Activated CD4-positive, alpha-beta T cell treated with anti-CD3 and anti-CD28 coated beads for 4 hours (primary cell): ENCODE measurements around the gene PGM1.

ENCODE experiments used
- DNase-seq, 2 donors: peaks; one replicate each; pipeline ENCODE4 v3.0.0-alpha.2; 2020

The PGM1 gene

DNA sequence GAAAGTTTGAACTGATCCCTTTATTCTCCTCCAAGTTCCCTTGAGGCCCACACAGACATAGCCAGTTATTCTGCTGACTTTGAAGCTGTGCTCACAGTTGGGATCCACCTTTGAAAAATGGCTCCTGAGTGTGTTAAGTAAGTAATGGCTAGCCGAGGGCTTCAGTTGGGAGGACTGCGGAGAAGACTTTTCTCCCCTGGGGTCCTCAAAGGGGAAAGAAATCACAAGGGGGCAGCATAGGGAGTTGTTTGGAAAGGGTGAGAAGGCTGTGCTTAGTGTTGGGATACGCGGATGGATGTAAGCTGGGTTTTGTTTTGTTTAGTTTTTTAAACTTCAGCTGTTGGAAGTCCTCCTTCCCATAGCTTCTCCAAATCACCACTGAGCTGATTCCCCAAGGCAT lies 8.3 kb downstream of the PGM1 start:
- DNase-seq = no peak

DNA sequence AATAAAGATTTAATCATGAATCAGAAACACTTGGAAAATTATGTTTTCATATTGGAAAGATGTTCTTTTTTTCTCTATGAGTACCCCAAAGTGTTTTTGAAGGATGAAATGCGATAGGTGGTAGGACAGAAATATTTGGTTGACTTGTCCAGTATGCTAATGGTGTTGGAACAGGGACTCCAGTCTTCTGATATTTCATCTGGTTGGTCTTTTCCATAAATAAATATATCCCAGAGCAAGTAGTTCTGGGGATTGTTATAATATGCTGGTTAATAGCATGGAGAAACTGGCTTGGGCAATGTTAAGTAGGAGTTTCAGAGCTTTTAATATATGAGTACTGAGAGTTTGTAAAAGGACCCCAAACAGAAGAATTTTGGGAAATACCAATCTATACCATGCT lies 8.7 kb downstream of the PGM1 start:
- no peak for DNase-seq

DNA sequence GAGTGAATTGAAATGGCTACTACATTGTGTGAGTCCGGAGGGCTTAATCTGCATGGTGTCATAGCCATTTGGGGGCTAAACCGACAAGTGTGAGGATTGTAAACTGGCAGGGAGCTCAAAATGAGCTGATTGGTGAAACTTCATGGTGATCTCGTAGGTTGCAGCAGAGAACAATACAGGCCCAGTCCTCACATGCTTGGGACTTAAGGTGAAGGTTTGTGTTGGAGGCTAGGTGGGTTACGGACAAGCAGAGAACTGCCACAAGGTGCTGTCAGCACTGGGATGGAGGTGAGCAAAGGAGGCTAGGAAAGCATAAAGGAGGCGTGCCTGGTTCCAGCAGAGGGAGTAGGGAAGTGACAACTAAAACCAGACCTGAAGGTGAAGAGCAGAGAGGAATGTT lies 9.4 kb downstream of the PGM1 start:
- DNase-seq = no peak

DNA sequence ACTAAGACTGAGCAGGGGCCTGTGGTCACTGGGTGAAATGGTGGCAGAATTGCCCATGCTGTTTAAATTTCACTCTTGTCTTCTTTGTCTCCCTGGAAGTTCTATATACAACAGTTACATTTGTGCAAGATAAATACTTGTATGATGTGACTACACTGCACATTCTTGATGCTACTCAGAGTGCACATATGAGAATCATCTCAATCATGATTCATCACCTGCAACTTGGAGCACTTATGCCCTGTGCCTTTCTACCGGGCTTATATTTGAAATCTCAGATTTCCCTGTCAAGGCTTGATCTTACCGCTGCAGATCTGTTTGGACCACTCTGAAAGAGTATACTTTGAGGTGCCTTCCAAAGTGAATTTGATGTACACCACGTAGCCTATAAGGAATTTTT lies 10.6 kb downstream of the PGM1 start:
- no peak for DNase-seq

DNA sequence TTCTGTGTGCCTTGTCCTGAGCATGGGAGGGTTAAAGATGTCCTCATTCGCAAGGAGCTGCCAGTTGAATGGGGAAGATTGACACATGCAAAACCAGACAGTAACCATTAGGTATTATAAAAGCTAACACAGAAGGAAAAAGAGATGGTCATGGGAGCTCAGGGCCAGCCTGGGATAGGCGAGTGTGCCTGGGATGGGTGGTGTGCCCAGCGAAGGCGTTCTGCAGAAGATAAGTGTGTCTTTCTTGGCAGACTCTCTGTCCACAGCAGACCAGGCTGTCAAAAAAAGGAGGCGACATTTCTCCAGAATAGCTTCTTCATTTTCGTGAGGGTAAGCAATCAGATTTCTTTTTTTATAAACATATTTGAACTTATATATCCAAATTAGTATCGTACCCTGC lies 14.1 kb downstream of the PGM1 start:
- no peak for DNase-seq

DNA sequence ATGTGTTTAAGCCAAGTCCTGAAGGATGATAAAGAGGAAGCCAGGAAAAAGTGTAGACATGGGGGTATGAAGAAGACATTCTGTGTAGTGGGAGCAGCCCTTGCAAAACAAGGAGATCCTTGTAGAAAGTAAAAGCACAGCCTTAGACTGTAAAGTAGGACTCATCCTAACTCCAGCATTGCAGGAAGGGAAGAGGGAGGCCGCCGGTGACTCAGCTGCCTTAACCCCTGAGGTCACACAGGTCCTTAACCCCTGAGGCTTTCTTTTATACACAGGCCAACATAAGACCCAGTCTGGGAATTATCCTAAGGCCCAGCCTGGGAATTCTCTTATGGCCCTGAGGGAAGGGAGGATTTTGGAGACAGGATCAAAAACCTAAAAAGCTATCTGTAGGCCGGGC lies 18.0 kb downstream of the PGM1 start:
- no peak for DNase-seq

DNA sequence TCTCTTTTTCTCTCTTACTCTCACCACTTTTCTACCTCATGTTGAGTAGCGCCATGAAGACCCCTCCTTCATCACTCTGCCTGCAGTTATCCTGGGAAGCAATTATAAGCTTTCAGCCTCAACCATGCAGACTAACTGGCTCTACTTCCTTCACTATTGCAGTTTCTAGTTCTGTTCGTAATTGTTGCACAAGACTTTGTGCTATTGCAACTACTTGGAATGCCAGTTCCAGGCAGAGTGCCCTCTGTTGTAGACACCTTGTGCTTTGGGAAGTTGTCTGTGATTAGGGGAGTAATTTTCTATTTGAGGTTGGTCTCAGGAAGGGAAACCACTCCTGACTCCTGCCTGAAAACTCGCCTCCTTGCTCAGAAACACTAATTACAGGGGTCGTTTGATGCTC lies 19.4 kb downstream of the PGM1 start:
- DNase-seq = no peak

DNA sequence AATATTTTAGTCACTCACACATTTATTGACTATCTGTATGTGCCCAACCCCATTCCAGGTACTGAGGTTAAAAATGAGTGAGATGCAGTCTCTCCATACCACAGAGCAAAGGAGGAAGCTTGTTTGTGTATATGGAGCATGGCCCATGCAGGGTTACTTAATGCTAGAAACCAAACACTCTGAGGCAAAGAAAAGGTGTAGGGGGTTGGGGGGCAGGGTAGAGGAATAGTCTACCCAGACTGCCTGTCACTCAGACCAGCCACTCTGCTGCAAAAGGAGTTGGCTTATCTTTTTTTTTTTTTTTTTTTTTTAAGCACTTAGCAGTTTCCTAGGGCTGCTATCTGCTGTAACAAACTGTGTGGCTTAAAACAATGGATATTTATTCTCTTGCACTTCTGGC lies 19.8 kb downstream of the PGM1 start:
- no peak for DNase-seq

DNA sequence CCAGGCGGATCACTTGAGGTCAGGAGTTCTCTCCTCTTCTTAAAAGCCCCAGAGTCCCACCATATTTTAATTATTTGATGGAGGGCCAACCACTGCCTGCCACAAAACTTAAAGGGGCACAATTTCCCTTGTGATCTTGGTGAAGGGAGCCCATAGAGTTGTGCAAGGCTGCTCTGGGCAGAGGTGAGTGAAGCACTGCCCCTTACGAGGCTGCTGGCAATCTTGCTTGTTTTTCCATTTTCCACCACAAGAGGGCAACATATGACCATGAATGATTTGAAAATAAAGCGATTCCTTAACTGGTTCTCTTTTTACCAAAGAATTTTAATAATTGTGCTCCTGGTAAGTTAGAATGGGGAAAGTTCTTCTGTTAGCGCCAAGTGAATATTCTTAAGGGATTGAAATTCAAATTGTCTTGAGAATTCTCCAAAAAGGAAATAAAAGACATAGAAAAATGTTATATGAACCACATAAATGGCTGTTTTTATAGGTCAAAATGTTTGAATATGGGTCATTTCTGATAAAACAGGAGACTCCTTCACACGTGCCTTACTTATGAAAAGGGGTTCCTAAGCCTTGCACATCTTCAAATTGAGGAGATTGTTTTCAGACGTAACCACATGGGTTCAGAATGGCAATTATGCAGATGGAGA lies 22.7 kb downstream of the PGM1 start:
- DNase-seq = peak; percentile 37 to 76

DNA sequence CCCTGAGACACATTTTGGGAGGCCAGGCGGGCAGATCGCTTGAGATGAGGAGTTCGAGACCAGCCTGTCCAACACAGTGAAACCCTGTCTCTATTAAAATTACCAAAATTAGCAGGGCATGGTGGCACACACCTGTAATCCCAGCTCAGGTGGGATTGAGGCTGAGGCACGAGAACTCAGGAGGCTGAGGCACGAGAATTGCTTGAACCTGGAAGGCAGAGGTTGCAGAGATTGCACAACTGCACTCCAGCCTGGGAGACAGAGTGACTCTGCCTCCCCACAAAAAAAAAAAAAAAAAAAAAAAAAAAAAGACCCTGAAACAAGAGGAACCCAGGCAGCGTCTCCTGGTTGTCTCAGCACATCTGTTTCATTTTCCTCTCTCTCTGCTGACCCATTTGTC lies 24.2 kb downstream of the PGM1 start:
- DNase-seq = no peak

DNA sequence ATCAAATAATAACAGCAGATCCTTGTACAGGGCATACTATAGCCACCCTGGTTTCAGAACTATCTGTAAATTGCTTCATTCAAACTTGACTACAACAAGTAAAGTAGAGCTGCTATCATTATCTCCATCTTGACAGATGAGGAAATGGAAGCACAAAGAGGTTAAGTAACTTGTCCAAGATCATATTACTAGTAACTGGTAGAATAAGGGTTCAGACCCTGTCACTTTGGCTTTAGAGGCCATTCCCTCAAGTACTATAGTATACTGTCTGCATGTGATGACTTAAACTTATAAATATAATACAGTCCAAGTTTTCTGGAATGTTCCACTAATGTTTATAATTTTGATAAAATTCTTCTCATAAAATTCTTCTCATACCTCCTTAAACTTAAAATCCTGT lies 24.8 kb downstream of the PGM1 start:
- no peak for DNase-seq

DNA sequence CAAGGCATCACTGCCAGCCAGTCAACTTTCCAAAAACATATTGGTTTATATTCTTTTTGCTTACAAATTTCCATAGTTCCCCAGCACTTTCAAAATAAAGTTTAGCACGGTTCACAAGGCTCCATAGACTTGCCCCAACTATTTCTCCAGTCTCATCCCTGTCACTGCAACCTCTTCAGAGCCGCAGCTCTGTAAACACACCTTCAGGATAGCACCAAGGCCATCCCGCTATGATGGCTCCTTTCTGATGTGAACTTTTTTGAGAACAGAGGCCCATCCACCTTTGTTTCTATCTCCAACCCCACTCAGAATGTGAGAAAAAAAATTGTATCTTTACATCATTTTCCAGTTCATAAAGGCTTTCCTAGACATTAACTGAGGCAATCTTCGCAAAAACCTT lies 26.3 kb downstream of the PGM1 start:
- DNase-seq = no peak

DNA sequence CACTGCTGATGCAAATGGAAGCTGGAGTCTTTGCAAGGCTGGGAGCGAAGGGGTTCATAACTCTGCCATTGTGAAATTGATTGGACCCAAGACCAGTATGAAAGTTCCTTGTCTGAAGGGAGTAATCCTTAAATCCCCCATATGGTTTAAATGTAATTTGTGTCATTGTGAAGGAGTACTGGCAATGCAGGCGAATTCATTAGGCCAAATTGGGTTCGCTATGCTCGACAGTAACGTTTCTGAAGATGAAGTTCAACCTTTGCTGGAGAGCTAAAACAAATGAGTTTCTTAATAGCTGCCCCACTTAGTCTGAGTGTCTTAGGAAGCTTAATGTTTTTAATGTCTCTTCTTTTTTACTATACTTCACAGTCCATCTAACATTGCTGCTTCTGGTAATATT lies 27.5 kb downstream of the PGM1 start:
- no peak for DNase-seq

DNA sequence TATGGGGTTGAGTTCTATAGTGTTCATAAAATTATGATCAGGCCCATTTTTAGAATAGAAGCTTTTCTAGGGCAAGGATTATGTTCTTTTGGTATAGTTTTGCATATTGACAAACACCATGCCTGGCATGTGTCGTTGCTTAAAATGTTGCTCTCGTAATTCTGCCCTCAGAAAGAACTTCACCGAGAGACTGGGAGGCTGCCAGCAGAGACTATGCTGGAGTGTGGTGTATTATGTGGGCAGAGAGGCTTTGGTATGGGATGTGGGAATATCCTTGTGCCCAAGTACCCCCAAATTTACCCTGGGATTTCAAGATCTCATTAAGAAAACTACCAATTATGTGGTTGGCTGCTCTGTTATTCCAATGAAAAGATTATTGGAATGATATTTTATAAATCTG lies 27.9 kb downstream of the PGM1 start:
- DNase-seq = no peak

DNA sequence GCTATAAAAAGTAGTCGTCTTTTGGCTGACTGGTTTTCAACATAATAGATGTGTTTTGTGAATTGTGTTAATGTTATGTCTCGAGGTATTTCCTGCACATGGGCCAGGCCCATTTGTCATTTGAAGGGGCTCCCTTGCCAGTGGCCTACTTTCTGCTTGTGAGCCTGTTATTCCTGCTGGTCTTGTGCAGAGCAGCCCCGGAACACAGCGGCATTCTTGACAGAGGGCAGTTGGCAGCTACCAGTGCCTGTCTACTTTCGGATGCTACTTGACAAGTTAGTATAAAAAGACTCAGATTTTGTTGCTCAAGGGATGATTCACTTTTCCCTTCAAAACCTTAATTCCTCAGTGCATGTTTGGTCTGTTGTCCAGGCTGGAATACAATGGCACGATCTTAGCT lies 28.5 kb downstream of the PGM1 start:
- no peak for DNase-seq

DNA sequence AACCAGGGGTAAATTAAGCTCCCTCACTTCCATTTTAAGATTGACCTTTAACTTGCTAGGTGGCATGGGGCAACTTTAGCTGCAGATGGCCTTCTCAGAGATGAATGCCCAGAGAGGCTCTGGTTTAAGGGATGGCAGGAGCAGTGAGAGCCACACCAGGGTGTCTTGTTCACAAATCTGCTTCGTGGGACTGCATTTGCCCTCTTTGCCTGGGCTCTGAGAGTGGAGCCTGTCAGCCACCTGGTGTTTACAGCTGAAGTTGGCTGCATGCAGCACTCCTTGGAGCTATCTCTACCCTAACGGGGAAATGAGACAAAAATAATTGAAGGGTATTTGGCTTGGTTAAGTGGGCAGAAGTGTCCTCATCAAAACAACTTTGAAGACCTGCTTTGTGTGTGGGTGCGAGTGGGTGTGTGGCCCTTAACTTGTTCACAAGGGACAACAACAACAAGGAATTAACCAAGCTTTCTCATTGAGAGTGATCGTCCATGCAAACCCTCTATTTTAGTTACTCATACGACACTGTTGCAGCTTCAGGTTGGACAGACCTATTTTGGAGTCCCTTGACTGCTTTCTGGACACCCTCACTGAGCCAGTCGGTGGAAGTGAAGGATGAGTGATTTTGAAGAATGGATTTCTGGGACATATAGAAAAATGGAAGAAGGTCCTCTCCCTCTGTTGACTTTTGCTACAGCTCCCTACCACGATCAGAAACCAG lies 29.8 kb downstream of the PGM1 start:
- DNase-seq = no peak

DNA sequence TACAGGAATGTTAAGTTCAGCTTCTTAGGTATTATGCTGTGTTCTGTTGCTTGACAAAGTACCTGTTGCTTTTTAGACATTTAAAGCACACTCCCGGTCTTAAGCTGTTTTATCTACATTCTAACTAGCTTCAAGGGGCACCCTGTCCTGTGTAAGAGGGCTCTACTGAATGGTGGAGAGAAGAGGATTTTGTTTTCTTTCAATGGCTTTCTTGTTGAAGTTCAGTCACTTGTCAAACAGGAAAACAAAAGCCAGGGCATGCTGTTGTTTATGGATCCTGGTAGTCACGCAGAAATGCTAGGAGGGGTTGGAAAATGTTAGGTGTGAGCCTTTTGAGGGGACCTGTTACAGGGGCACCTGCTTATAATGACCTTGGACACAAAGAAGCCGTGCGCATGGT lies 30.7 kb downstream of the PGM1 start:
- DNase-seq = no peak

DNA sequence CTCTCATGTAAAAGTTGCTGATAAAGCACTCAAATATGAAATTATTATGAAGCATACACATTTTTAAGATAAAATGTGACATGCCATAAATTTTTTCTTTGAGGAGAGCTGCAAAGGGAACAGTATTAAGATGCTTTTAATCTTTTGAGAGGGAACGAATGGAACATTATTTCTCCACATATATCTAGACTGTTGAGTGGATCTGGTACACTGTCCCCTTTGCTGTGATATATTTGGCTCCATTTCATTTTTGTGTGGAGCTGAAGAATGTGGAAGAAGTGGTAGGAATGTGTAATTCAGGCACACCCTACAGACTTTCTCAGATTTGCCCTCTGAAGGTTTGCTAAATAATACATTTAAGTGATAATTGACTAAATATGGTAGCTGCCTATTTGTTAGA lies 31.7 kb downstream of the PGM1 start:
- no peak for DNase-seq

DNA sequence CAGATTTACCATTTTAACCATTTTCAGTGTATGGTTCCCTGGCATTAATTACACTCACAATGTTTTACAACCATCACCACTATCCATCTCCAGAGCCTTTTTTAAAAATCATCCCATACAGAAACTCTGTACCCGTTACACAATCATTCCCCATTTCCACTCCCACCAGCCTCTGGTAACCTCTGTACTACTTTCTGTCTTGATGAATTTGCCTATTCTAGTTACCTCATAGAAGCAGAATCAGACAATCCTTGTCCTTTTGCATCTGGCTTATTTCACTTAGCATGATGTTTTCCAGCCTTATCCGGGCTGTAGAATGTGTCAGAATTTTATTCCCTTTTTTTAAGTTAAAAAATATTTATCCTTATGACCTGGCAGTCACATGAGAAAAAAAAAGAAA lies 33.0 kb downstream of the PGM1 start:
- DNase-seq = no peak

DNA sequence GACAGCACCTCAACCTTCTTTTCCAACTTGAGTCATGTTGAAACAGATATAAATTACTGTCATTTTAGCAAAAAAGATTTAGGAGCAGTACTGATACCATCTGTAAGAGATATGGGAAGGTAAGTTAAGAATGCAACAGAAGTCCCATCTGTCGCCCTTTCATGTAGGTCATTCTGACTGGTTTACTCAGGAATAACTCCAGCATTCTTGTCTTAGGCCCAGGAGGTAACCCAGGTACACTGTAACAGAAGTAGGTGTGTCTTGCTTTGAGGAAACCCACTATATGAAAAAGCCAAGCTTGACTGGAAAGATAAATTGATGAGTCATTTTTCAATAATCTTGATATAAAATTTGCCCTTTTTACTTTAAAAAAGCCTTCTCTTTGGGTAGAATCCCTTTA lies 35.4 kb downstream of the PGM1 start:
- DNase-seq = no peak

DNA sequence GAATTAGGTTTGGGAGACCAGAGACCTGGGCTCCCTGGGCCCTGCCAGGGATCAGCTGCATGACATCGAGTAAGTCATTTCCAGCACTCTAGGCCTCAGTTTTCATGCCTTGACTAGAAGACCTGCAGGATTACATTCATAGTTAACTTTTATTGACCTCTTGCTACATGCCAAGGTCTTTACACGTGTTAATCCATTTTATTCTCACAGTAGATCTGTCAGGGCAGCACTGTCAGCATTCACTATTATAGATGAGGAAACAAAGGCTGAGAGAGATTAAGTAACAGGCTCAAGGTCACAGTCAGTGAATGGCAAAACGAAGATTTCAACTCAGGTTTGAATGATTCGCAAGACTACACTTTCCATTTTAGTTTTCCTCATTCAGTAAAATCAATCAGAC lies 37.0 kb downstream of the PGM1 start:
- no peak for DNase-seq

DNA sequence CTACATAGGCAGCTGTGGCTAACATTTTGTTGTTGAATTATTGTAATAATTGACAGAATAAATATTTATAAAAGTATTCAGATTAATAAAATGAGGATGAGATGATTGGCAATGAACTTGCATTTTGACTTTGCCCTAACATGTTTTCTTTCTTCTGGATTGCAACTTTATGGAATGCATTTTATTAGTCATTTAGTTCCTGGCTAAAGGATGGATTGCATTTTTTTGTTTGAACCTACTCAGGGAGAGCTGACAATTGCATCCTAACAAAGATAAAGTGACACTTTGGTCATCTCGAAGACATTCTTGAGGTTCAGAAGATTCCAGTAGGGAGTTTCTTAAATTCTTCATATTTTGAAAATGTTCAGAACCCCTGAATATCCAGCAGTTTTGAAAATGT lies 37.5 kb downstream of the PGM1 start:
- DNase-seq = no peak

DNA sequence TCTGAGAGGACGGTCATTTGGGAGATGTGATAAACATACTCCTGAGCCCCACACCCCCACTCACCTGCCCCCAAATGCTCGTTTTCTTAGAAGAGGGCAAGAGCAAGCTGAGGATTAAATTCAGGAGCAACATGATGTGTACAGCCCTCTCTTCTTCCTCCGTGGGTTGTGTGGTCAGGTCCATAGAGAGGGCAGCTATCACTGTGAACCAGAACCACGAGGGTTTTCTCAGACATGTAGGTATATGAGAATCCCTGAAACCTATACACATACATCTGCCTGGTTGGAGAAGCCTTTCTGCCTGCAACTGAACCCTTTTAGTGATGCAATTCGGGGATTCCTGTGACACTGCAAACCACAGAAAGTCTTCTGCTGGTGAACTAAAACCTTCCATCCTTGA lies 38.9 kb downstream of the PGM1 start:
- no peak for DNase-seq

DNA sequence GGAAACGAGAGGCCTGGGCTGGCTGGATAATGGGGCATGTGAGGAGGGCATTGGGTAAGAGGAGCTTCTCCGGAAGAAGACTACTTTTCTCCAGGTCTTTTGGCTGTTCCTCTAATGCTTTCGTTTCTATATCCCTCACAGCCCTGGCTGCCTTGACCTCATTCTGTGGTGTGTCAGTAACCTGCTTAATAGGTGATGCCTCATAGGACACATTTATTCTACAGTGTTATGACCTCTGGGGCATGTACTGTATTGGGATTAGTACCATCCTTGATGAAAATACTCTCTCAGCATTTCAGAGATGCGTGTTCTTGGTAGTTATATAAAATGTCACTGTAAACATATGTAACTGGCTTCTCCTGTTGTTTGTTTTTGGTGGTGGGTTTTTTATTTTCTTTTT lies 40.1 kb downstream of the PGM1 start:
- DNase-seq = no peak

DNA sequence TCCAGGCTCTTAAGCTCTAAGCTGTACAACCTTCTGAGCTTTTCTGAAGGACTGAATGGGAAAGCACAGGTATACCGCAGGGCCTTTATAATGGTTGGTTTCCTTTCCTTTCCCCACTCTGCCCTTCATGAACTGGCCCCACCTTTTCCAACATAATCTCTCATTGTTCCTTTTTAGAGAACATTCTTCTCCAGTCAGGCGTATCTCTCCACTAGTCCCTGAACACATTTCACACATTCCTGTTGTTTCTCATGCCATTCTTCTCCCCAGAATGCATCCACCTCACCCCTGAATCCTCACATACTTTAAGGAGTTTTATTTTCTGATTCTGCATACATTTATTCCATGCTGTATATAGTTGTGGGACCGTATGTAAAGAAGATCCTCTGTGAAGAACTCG lies 41.3 kb downstream of the PGM1 start:
- no peak for DNase-seq
